ENCODE data around the gene CCNL2.

- TF ChIP-seq YY1 (IDR thresholded peaks at IDR 0.05; ENCODE audit: insufficient read depth, insufficient read length) (no peak), SUZ12 (IDR thresholded peaks at IDR 0.05; ENCODE audit: extremely low read depth, insufficient read depth, insufficient read length) (no peak), ZNF274 (IDR thresholded peaks at IDR 0.05; ENCODE audit: low read depth, low read length) (no peak)
These were observed 23.5 kb upstream of the CCNL2 start for GRCh38 chr1:1422465-1423244.
